MG63 (cell line): ENCODE data around the gene CBFA2T2. TPM values are rescaled to one million over a fixed set of nuclear protein-coding genes. Genes with fewer than 3 reads are reported as not detected.

Source experiments
- DNase-seq: peaks from one replicate; pipeline ENCODE4 v3.0.0-alpha.2; 2020
- H3K27me3 ChIP-seq: fragments of 250-450 bp; sonication (Bioruptor Pico); 2 replicates; pipeline ENCODE4 v1.5.1; 2020; ENCODE audit warnings: mild to moderate bottlenecking, moderate library complexity
- H3K36me3 ChIP-seq: fragments of 250-450 bp; sonication (Bioruptor Pico); 2 replicates; pipeline ENCODE4 v1.5.1; 2020; ENCODE audit warnings: mild to moderate bottlenecking, moderate library complexity
- H3K4me3 ChIP-seq: fragments of 250-450 bp; sonication (Bioruptor Pico); 2 replicates; pipeline ENCODE4 v1.5.1; 2020; ENCODE audit warnings: mild to moderate bottlenecking, moderate library complexity
- H3K9me3 ChIP-seq: fragments of 250-450 bp; sonication (Bioruptor Pico); 2 replicates; pipeline ENCODE4 v1.5.1; 2020; ENCODE audit warnings: mild to moderate bottlenecking, moderate library complexity
- total RNA-seq: library from RNA; depleted of rRNA; stranded (reverse); fragments of >200 nt; shearing (Covaris generic); gene quantifications from 2 replicates; pipeline ENCODE4 v1.2.3, GENCODE V29; 2014; ENCODE audit warnings: low replicate concordance

CBFA2T2 gene
- total RNA-seq, 1 experiment from 2014 or later: 7.2 TPM

DNA sequence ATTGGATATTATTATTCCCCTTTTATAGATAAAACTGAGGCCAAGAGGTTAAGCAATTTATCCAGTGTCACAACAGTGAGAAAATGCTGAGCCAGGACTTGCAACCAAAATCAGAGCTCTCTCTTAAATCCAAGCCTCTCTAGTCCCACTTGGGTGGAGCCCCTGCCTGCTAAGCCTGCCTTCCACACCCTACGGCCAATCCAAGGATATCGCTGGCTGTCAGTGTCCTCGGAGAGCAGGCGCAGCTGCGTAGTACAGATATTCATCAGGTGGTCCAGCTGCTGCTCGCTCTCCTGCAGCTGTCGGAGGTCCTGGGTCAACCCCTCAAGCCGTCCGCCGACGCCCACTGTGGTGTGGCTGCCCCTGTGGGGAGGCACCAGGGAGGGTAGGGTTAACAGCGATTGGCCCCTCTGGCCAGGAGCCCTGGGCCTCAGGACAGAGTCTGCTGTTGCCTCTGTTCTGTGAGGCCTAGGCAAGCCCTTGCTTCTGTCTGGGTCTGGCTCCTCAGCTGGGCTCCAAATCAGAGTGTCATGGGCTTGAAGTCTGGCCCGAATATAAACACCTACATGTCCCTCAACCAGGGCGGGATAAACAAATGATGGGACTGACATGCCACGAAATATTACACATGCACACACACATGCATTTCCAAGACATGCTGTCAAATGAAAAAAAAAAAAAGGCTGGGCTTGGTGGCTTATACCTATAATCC lies 188.3 kb downstream of the CBFA2T2 start:
- DNase-seq: no peak
- Histone ChIP-seq H3K36me3 (peaks cover 34% of the 10 kb centered on the region), H3K27me3 (no peaks in the 10 kb centered on the region), H3K9me3 (no peaks in the 10 kb centered on the region), H3K4me3 (no peak overlapping the region)

- Histone ChIP-seq H3K9me3 (no peaks in the 10 kb centered on the region), H3K36me3 (peaks cover 39% of the 10 kb centered on the region), H3K4me3 (no peak overlapping the region), H3K27me3 (no peaks in the 10 kb centered on the region)
- no peak for DNase-seq
These were observed 190.0 kb downstream of the CBFA2T2 start for GRCh38 chr20:33679758-33680485.

DNA sequence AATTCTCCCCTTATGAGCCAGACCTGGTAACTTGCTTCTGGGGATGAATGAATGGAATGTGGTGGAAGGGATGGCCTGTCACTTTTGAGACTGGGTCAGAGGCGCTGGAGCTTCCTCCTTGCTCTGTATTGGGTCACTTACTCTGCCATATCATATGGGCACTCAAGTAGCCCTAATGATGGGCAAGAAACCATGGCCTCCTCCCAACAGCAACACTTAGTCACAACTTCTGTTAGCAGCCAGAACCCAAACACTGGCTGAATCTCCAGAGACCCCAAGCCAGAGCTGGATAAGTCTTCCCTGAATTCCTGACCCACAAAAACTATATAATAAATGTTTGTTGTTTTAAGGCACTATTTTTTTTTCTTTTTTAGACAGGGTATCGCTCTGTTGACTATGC lies 190.8 kb downstream of the CBFA2T2 start:
- DNase-seq: peak; percentile 80
- H3K9me3 ChIP-seq: no peaks in the 10 kb centered on the region
- no peaks in the 10 kb centered on the region for H3K27me3 ChIP-seq
- H3K4me3 ChIP-seq: no peak overlapping the region
- peaks cover 39% of the 10 kb centered on the region for H3K36me3 ChIP-seq

DNA sequence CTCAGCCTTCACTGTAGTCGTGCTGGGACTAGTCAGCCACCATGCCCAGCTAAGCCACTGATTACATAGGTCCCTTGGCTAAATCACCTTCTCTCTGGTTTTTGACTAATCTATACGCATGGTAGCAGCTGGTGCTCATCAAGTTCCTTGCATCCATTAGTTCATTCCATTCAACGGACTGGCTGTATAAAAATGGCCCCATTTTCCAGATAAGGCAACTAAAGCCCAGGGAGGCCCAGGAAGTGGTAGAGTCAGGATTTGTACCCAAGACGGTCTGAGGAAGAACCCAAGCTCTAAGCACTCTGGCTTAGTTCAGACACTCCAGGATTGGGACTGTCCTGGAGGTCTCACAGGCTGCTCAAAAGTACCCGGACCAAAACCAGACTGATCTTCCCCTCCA lies 191.4 kb downstream of the CBFA2T2 start:
- DNase-seq: no peak
- peaks cover 39% of the 10 kb centered on the region for H3K36me3 ChIP-seq
- H3K4me3 ChIP-seq: no peak overlapping the region

DNA sequence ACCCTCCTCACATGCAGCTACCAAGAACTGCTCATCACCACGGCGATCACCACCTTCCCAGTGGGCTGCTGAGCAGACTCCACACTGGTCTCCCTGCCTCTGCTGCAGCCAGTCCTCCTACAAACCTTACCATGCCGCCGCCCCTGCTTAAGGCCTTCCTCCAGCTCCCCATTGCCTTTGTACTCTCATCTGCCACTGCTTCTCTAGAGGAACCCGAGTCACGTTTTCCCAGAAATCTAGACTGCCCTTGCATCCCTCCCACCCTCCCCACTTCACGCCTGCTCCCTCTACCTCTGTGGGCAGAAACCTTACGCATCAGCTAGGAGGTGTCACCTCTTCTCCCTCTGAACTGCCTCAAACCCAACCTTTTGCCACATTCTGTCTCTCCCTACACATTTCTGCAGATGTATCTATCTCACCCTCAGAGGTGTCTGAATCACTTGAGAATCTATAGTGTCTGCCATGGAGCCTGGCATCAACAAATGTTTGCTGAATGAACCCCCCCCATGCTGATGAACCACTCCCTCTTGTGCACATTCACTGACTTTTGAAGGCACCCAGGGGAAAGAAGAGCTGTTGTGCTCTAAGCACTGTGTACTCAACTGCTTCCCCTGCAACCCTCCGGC lies 191.9 kb downstream of the CBFA2T2 start:
- DNase-seq: no peak
- Histone ChIP-seq H3K36me3 (peaks cover 39% of the 10 kb centered on the region), H3K4me3 (no peak overlapping the region), H3K9me3 (no peaks in the 10 kb centered on the region), H3K27me3 (no peaks in the 10 kb centered on the region)

More for the DNA sequence above, 191.4 kb downstream of the CBFA2T2 start:
- Histone ChIP-seq H3K27me3 (no peaks in the 10 kb centered on the region), H3K9me3 (no peaks in the 10 kb centered on the region)

DNA sequence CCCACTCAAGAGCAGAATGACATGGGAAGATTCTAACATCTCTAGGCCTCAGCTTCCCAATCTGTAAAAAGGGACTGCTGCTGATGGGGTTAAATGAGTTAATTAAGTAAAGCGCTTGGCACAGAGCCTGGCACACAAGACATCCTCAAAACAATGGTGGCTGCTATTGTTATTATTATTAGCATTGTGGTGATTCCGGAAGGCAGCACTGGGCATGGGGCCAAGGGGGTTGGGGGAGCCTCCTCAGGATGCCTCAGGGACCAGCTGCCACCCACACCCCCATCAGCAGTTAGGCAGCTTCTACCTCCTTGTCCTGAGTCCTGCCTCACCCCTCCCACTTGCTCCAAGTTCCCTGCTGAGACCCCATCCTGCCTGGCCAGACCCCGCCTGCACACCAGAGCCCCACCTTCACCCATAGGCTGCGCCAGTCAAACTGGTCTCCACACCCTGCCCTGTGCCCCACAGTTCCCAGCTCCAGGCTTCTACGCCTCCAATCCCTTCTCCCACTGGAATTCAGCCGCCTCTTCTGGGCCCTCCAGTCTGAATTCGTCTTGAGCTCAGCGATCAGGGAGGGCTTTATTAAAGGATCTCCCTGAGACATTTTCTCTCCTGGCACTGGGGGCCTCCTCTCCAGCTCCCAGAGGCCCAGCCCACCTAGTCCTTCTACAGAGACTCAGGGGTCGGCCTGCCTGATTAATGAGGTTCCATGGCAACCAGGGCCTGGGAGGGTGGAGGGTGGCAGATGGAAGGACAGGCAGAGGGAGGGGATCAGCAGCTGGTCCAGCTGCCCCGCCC lies 194.8 kb downstream of the CBFA2T2 start:
- DNase-seq: peak; percentile 43
- peak overlapping the region; percentile 56 for H3K4me3 ChIP-seq
- no peaks in the 10 kb centered on the region for H3K9me3 ChIP-seq
- peaks cover 16% of the 10 kb centered on the region for H3K36me3 ChIP-seq
- no peaks in the 10 kb centered on the region for H3K27me3 ChIP-seq

DNA sequence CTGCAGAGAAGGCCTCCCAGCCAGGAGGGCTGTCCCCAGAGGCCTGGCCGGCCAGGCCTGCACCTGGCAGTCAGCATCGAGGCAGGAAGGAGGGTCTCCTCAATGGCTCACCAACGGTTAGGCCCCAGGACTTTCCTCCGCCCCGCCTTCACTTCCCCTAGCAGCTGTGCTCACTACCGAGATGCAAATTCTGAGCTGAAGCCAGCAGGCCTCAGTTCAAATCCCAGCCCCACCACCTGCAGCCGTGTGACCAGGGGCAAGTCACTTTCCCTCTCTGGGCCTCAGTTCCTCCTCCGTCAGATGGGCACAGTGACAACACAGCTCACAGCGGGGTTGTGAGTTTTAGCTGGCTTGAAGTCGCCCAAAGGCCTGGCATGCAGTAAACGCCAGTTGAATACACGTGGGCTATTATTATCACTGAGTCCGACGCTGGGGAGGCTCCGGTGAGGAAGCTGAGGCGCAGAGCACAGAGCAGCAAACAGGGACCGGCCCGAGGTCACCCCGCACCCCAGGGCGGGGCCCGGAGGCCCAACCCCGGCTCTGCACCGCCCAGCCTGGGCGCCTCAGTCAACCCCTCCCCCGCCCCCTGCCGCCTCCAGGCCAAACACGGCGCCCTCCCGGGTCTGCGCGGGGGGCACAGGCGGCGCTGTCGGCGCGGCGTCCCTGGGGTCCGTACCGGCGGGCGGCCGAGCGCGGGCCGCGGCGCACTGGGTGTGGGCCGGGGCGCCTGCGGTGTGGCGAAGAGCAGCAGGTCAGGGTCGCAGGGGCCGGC lies 195.6 kb downstream of the CBFA2T2 start:
- H3K36me3 ChIP-seq: peaks cover 9% of the 10 kb centered on the region
- DNase-seq: peak; percentile 69
- H3K4me3 ChIP-seq: peak overlapping the region; percentile 56

GRCh38 chr20:33686100-33686983 lies 196.4 kb downstream of the CBFA2T2 start, which contains the start of gene E2F1:
Gene E2F1 (minus strand): TSS chr20:33686385. CDS start chr20:33686264, 121 bp downstream.
- Histone ChIP-seq H3K9me3 (no peaks in the 10 kb centered on the region), H3K36me3 (peaks cover 7% of the 10 kb centered on the region), H3K4me3 (peak within 1 kb of the TSS; percentile 56), H3K27me3 (no peaks in the 10 kb centered on the region)
- peak; percentile 96 for DNase-seq

More for the DNA sequence above, 195.6 kb downstream of the CBFA2T2 start:
- Histone ChIP-seq H3K27me3 (no peaks in the 10 kb centered on the region), H3K9me3 (no peaks in the 10 kb centered on the region)

DNA sequence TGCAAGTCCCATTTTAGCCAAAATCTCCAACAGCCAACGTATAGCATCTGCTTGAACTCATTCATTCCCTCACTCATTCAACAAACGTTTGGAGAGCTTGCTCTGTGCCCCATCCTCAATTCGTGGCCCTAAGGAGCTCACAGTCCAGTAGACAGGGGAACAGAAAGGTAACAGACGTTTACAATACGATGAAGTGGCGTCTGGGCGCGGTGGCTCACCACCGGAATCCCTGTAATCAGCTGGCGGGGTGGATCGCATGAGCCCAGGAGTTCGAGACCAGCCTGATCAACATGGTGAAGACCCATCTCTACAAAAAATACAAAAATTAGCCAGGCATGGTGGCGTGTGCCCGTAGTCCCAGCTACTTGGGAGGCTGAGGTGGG lies 197.1 kb downstream of the CBFA2T2 start:
- Histone ChIP-seq H3K36me3 (peaks cover 7% of the 10 kb centered on the region), H3K27me3 (no peaks in the 10 kb centered on the region), H3K9me3 (no peaks in the 10 kb centered on the region), H3K4me3 (peak overlapping the region; percentile 29)
- no peak for DNase-seq

GRCh38 chr20:33687370-33687915 lies 197.5 kb downstream of the CBFA2T2 start:
- Histone ChIP-seq H3K9me3 (no peaks in the 10 kb centered on the region), H3K4me3 (no peak overlapping the region), H3K36me3 (peaks cover 7% of the 10 kb centered on the region), H3K27me3 (no peaks in the 10 kb centered on the region)
- DNase-seq: peak; percentile 52

DNA sequence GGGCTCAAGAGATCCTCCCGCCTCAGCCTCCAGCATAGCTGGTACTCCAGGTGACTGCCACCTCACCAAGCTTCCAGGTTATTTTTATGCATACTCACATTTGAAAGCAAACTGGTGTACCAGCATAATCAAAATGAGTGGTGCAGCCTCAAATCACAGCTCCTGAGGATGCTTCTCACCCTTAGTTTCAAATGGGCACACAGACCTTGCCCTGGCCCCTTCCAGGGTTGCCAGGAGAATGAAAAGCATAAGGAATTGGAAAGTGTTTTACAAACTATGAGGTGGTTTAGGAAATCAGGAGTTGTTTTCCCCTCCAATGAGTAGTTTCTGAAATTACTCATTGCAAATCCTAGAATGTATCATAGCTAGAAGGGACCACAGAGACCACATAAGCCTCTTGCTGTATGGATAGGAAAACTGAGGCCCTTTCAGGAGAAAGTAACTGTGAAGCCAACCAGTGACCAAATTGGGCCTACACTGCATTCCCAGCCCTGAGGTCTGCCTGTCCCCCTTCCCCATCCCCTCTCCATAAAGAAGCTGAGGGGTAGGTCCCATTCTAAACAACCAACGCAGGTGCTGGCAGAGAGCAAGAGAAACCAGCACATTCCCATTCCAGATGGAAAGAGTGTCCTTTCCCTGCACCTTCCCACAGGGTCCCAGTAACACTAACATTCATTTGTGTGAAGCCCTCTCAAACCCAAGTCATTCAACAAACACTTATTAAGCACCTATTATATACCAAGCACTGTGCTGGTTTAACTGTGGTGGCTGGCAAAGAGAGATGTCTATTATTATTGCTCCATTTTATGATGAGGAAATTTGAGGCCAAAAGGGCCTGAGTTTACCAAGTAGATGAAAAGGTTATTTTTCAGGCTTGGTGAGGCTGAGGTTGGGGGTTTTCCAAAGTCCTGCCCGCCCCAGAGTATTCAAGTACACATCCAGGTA lies 198.4 kb downstream of the CBFA2T2 start:
- Histone ChIP-seq H3K9me3 (no peaks in the 10 kb centered on the region), H3K36me3 (peaks cover 5% of the 10 kb centered on the region), H3K27me3 (no peaks in the 10 kb centered on the region), H3K4me3 (no peak overlapping the region)
- no peak for DNase-seq

GRCh38 chr20:33688938-33689424 lies 199.1 kb downstream of the CBFA2T2 start:
- H3K9me3 ChIP-seq: no peaks in the 10 kb centered on the region
- H3K36me3 ChIP-seq: peaks cover under 1% of the 10 kb centered on the region
- no peaks in the 10 kb centered on the region for H3K27me3 ChIP-seq
- H3K4me3 ChIP-seq: no peak overlapping the region
- DNase-seq: no peak

- no peaks in the 10 kb centered on the region for H3K27me3 ChIP-seq
- H3K4me3 ChIP-seq: no peak overlapping the region
- no peaks in the 10 kb centered on the region for H3K9me3 ChIP-seq
- no peaks in the 10 kb centered on the region for H3K36me3 ChIP-seq
- no peak for DNase-seq
These were observed 199.6 kb downstream of the CBFA2T2 start for GRCh38 chr20:33689493-33689892.

GRCh38 chr20:33689973-33690372 lies 200.1 kb downstream of the CBFA2T2 start:
- H3K36me3 ChIP-seq: no peaks in the 10 kb centered on the region
- no peaks in the 10 kb centered on the region for H3K9me3 ChIP-seq
- H3K4me3 ChIP-seq: no peak overlapping the region
- DNase-seq: peak; percentile 42
- H3K27me3 ChIP-seq: no peaks in the 10 kb centered on the region
